ENCODE data around the gene ATP6V1B1. TPM values are rescaled to one million over a fixed set of nuclear protein-coding genes. Genes with fewer than 3 reads are reported as not detected.
A peak's percentile ranks its signal among the peaks of the same experiment; 100 is the strongest.

Gene ATP6V1B1
- total RNA-seq, 1 donor from 2014 or later = not detected

GRCh38 chr2:70898363-70899240 lies 37.1 kb upstream of the ATP6V1B1 start:
- intact Hi-C loops (cut with DNase I) = no loop called here
- peaks cover 11% of the 10 kb centered on the region for H3K27me3 ChIP-seq

DNA sequence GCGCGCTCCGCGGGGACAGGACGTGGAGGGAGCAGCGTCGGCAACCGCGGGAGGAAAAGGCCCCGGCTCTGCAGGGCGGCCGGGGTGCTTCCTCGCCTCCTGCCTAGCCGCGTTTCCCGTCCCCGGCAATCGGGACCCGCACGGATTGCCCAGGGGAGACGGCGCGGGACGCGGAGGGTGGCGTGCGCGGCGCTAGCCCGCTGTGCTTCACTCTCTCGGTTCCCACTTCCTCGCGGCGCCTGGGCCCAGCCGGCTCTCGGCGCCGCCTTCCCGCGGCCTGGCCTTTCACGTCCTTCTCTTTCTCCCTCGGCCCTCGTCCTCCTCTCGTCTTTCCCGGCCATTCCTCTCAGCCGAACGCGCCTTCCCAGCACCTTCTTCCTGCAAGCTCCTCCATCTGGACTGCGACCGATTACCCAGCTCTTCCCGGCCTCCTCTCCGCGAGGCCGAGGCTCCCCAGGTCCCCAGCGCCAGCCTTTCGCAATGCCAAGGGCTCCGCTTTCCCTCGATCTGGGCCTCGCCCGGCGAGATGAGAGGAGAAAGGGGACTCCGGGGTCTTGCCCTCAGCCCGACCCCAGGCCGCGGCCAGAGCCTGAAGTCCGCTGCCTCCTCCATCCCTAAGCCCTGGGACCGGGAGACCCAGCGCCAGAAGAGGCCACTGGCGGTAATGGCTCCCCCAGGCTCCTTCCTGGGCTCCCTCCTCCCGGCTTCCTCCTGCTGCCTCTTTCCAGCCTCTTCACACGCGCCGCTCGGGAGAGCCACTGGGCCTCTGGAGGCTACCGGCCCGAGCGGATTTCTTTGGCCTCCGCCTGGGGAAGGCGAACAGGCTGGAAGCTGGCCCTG lies 34.3 kb upstream of the ATP6V1B1 start:
- intact Hi-C loops (cut with DNase I) = no loop called here
- Histone ChIP-seq H3K27me3 (peaks cover 11% of the 10 kb centered on the region), H3K4me3 (peak overlapping the region; percentile 44 to 48), H3K9me3 (no peaks in the 10 kb centered on the region), H3K27ac (peak overlapping the region; percentile 23), H3K4me1 (peaks cover 28% of the 10 kb centered on the region), H3K36me3 (no peaks in the 10 kb centered on the region)
- no peak for TF ChIP-seq POLR2AphosphoS5 (IDR thresholded peaks at IDR 0.05; ENCODE audit: insufficient read depth in 1 of 2, low read depth in 1 of 2)
- TF ChIP-seq CTCF (IDR thresholded peaks at IDR 0.05) = no peak
- no peak for TF ChIP-seq POLR2A (IDR thresholded peaks at IDR 0.05)
- no peak for DNase-seq (ENCODE audit: extremely low spot score in 2 of 2)

More at GRCh38 chr2:70898363-70899240, 37.1 kb upstream of the ATP6V1B1 start:
- H3K4me1 ChIP-seq = peaks cover 28% of the 10 kb centered on the region
- H3K36me3 ChIP-seq = no peaks in the 10 kb centered on the region
- no peak overlapping the region for H3K27ac ChIP-seq
- H3K9me3 ChIP-seq = no peaks in the 10 kb centered on the region
- no peak overlapping the region for H3K4me3 ChIP-seq
- TF ChIP-seq POLR2A (IDR thresholded peaks at IDR 0.05) (no peak), POLR2AphosphoS5 (IDR thresholded peaks at IDR 0.05; ENCODE audit: insufficient read depth in 1 of 2, low read depth in 1 of 2) (no peak), CTCF (IDR thresholded peaks at IDR 0.05) (no peak)
- no peak for DNase-seq (ENCODE audit: extremely low spot score in 2 of 2)

DNA sequence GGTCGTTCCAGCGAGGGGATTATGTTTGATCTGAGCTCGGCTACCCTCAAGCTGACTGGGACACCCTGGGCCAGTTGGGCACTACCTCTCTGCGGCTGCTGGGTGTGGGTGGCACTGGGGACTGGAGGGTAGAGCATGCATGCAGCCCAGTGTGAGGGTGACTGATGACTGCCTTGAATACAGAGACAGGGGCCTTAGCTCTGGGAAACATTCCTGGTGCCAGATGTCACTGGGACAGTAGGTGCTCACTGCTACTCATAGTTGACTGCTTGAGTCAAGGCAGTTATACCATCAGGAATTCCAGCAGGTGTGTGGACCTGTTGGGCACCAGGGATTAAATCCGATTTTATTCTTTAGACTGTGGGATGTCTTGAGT lies 33.6 kb upstream of the ATP6V1B1 start:
- no peak for TF ChIP-seq POLR2AphosphoS5 (IDR thresholded peaks at IDR 0.05; ENCODE audit: insufficient read depth in 1 of 2, low read depth in 1 of 2)
- TF ChIP-seq POLR2A (IDR thresholded peaks at IDR 0.05) = no peak
- TF ChIP-seq CTCF (IDR thresholded peaks at IDR 0.05) = no peak
- no peak for DNase-seq (ENCODE audit: extremely low spot score in 2 of 2)
- H3K27me3 ChIP-seq = peaks cover 11% of the 10 kb centered on the region
- H3K9me3 ChIP-seq = no peaks in the 10 kb centered on the region
- intact Hi-C loops (cut with DNase I) = no loop called here
- peak overlapping the region in 1 of 2 donors; percentile 44 for H3K4me3 ChIP-seq
- H3K4me1 ChIP-seq = peaks cover 29% of the 10 kb centered on the region
- H3K36me3 ChIP-seq = no peaks in the 10 kb centered on the region
- H3K27ac ChIP-seq = no peak overlapping the region

GRCh38 chr2:70902579-70902978 lies 33.1 kb upstream of the ATP6V1B1 start:
- Histone ChIP-seq H3K36me3 (no peaks in the 10 kb centered on the region), H3K9me3 (no peaks in the 10 kb centered on the region), H3K27me3 (peaks cover 14% of the 10 kb centered on the region), H3K4me3 (no peak overlapping the region), H3K4me1 (peaks cover 34% of the 10 kb centered on the region), H3K27ac (no peak overlapping the region)
- TF ChIP-seq POLR2A (IDR thresholded peaks at IDR 0.05) (no peak), POLR2AphosphoS5 (IDR thresholded peaks at IDR 0.05; ENCODE audit: insufficient read depth in 1 of 2, low read depth in 1 of 2) (no peak), CTCF (IDR thresholded peaks at IDR 0.05) (no peak)
- DNase-seq (ENCODE audit: extremely low spot score in 2 of 2) = no peak
- intact Hi-C loops (cut with DNase I) = no loop called here
